ENCODE measurements around the gene XPO6. TPM values are rescaled to one million over a fixed set of nuclear protein-coding genes. Genes with fewer than 3 reads are reported as not detected.
A peak's percentile ranks its signal among the peaks of the same experiment; 100 is the strongest.

The XPO6 gene
- total and polyA plus RNA-seq, 7 donors, result 16.7 to 46.5 (median 26.4) TPM

DNA sequence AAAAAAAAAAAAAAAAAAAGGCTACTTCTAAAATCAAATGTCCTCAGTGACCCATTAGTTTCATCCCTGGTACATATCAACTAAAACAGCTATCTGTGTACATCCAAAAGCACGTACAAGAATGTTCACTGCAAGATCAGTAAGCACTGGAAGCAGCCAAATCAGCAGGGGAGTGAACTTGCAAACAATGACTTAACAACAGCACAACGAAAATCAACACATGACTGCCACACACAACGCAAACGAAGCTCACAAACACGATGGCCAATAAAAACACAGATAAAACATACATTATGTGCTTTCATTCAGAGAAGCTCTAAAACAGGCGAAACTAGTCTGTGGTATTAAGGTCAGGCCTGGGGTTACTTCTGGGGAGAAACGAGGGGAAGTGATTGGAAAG lies 60.6 kb downstream of the XPO6 start:
- ATAC-seq, result no peak
- 90 to 95% (median 92%) methylated on average over 7 of the region's 7 CpGs for WGBS, 3 donors
- TF ChIP-seq, protein P1, sequence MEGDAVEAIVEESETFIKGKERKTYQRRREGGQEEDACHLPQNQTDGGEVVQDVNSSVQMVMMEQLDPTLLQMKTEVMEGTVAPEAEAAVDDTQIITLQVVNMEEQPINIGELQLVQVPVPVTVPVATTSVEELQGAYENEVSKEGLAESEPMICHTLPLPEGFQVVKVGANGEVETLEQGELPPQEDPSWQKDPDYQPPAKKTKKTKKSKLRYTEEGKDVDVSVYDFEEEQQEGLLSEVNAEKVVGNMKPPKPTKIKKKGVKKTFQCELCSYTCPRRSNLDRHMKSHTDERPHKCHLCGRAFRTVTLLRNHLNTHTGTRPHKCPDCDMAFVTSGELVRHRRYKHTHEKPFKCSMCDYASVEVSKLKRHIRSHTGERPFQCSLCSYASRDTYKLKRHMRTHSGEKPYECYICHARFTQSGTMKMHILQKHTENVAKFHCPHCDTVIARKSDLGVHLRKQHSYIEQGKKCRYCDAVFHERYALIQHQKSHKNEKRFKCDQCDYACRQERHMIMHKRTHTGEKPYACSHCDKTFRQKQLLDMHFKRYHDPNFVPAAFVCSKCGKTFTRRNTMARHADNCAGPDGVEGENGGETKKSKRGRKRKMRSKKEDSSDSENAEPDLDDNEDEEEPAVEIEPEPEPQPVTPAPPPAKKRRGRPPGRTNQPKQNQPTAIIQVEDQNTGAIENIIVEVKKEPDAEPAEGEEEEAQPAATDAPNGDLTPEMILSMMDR (IDR thresholded peaks at IDR 0.05), result no peak
- Histone ChIP-seq H3K27me3 (ENCODE audit: insufficient read depth in 3 of 3, low read length in 2 of 3) (no peaks in the 10 kb centered on the region), H3K36me3 (ENCODE audit: insufficient read depth in 1 of 2, low read depth in 1 of 2) (peaks cover 17 to 93% of the 10 kb centered on the region in 2 donors), H3K4me3 (no peak overlapping the region), H3K27ac (no peak overlapping the region), H3K9me3 (no peaks in the 10 kb centered on the region), H3K4me1 (no peaks in the 10 kb centered on the region)
- intact Hi-C loops (cut with DNase I), result no loop called here
- no peak for DNase-seq

DNA sequence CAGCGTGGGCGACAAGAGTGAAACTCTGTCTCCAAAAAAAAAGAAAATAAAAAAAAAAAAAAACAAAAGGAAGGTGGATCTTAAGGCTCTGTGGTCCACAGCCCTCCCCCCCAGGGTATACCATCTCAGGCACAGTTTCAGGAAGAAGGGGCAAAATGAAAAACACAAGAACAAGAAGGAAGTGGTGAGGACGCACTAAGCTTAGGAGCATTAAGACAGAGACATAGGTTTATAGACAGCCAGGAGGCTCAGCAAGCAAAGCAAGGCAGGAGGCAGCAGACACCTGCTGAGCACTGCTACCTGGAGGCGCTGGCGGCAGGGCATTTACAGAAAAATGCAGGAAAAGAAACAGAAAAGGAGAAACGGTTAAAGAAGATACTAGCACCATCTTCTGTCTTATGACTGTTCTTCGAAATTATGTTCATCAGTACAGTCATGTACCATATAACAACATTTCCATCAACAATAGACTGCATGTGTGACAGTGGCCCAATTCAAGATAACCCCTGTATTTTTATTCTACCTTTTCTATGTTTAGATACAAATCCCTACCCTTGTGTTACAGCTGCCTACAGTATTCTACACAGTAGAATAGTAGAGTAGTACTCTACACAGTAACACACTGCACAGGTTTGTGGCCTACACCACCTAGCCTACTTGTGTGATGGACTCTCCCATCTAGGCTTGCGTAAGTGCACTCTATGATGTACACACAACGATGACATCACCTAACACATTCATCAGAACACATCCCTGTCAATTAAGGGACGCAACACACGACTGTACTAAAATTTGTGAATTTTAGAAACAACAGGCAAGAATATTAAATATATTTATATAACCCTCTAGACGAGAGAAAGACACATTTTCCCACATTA lies 62.5 kb downstream of the XPO6 start:
- no peaks in the 10 kb centered on the region for H3K4me1 ChIP-seq
- 95 to 97% (median 95%) methylated on average over 12 of the region's 12 CpGs for WGBS, 3 donors
- ATAC-seq, result peak in 2 of 4 donors; percentile 56 to 57
- no peak overlapping the region for H3K4me3 ChIP-seq
- H3K9me3 ChIP-seq, result no peaks in the 10 kb centered on the region
- H3K36me3 ChIP-seq (ENCODE audit: insufficient read depth in 1 of 2, low read depth in 1 of 2), result peaks cover 25 to 93% of the 10 kb centered on the region in 2 donors
- no peak for DNase-seq
- H3K27ac ChIP-seq, result no peak overlapping the region
- H3K27me3 ChIP-seq (ENCODE audit: insufficient read depth in 3 of 3, low read length in 2 of 3), result no peaks in the 10 kb centered on the region
- TF ChIP-seq, protein P1 (IDR thresholded peaks at IDR 0.05), result no peak
- intact Hi-C loops (cut with DNase I), result no loop called here

DNA sequence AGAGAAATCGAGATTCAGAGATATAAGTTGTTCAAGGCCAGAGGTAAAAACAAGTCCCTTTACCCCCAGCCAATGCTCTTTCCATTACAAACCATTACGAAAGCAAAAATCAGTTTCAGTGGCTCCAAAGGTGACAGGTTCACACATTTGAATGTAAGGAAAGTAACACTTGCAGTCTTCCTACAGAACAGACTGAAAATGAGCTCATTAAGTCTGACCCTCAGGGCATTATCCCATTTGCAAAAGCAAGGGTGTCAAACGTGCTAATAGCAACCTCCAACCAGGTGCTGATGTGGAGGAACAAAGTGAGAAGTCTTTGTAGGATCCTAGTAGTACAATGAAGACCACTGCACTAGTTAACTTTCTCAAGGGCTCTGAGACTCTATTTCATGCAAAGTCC lies 65.2 kb downstream of the XPO6 start:
- TF ChIP-seq, protein P1 (IDR thresholded peaks at IDR 0.05), result no peak
- no peak for ATAC-seq
- Histone ChIP-seq H3K9me3 (no peaks in the 10 kb centered on the region), H3K27me3 (ENCODE audit: insufficient read depth in 3 of 3, low read length in 2 of 3) (no peaks in the 10 kb centered on the region), H3K36me3 (ENCODE audit: insufficient read depth in 1 of 2, low read depth in 1 of 2) (peaks cover 24 to 96% of the 10 kb centered on the region in 2 donors), H3K4me3 (no peak overlapping the region), H3K27ac (no peak overlapping the region), H3K4me1 (no peaks in the 10 kb centered on the region)
- DNase-seq, result no peak
- 93 to 97% (median 95%) methylated on average over 3 of the region's 3 CpGs for WGBS, 3 donors
- intact Hi-C loops (cut with DNase I), result no loop called here

- H3K9me3 ChIP-seq, result no peaks in the 10 kb centered on the region
- 93 to 99% (median 97%) methylated on average over 2 of the region's 2 CpGs for WGBS, 3 donors
- H3K36me3 ChIP-seq (ENCODE audit: insufficient read depth in 1 of 2, low read depth in 1 of 2), result peaks cover 19 to 96% of the 10 kb centered on the region in 2 donors
- TF ChIP-seq, protein P1 (IDR thresholded peaks at IDR 0.05), result no peak
- H3K4me1 ChIP-seq, result no peaks in the 10 kb centered on the region
- DNase-seq (no peak), ATAC-seq (no peak)
- intact Hi-C loops (cut with DNase I), result no loop called here
- H3K27me3 ChIP-seq (ENCODE audit: insufficient read depth in 3 of 3, low read length in 2 of 3), result no peaks in the 10 kb centered on the region
- H3K4me3 ChIP-seq, result no peak overlapping the region
- H3K27ac ChIP-seq, result no peak overlapping the region
These were observed 66.0 kb downstream of the XPO6 start for GRCh38 chr16:28145796-28146195.

All from psoas muscle (tissue), 8 donors.